ENCODE results near the gene CD82.
A peak's percentile ranks its signal among the peaks of the same experiment; 100 is the strongest.

Gene CD82

GRCh38 chr11:44608651-44608990 lies 43.2 kb downstream of the CD82 start:
- no peak for TF ChIP-seq CTCF (IDR thresholded peaks at IDR 0.05)
- no peak for DNase-seq (ENCODE audit: low spot score)
- no peak overlapping the region for H3K4me3 ChIP-seq
- peak overlapping the region; percentile 25 to 69 for H3K27ac ChIP-seq

GRCh38 chr11:44608991-44609782 lies 43.7 kb downstream of the CD82 start:
- DNase-seq (ENCODE audit: low spot score): no peak
- no peak for TF ChIP-seq CTCF (IDR thresholded peaks at IDR 0.05)
- Histone ChIP-seq H3K27ac (peak overlapping the region; percentile 25 to 69), H3K4me3 (no peak overlapping the region)

- no peak for TF ChIP-seq CTCF (IDR thresholded peaks at IDR 0.05)
- H3K4me3 ChIP-seq: no peak overlapping the region
- peak overlapping the region in 1 of 2 donors; percentile 25 for H3K27ac ChIP-seq
- no peak for DNase-seq (ENCODE audit: low spot score)
Measured at GRCh38 chr11:44609783-44610155, 44.3 kb downstream of the CD82 start.

- TF ChIP-seq CTCF (IDR thresholded peaks at IDR 0.05): no peak
- Histone ChIP-seq H3K27ac (no peak overlapping the region), H3K4me3 (no peak overlapping the region)
- DNase-seq (ENCODE audit: low spot score): no peak
Measured at GRCh38 chr11:44610186-44610955, 44.9 kb downstream of the CD82 start.

GRCh38 chr11:44611088-44611487 lies 45.6 kb downstream of the CD82 start:
- H3K27ac ChIP-seq: no peak overlapping the region
- TF ChIP-seq CTCF (IDR thresholded peaks at IDR 0.05): no peak
- H3K4me3 ChIP-seq: no peak overlapping the region
- no peak for DNase-seq (ENCODE audit: low spot score)

- TF ChIP-seq CTCF (IDR thresholded peaks at IDR 0.05): no peak
- DNase-seq (ENCODE audit: low spot score): no peak
- Histone ChIP-seq H3K27ac (no peak overlapping the region), H3K4me3 (no peak overlapping the region)
Measured at GRCh38 chr11:44611687-44612434, 46.4 kb downstream of the CD82 start.

Data from coronary artery (tissue), 2 donors.